RWPE1 (cell line): ENCODE data around the gene COX8A.
A peak's percentile ranks its signal among the peaks of the same experiment; 100 is the strongest.

ENCODE experiments used
- CTCF ChIA-PET: fragments of 350-600 bp; sonication (Branson Sonifier 250); formaldehyde crosslinking; extraction: SDS; loops from one replicate; lab custom pipeline; 2021; lab: Yijun Ruan, JAX
- POLR2A ChIA-PET: fragments of 400-600 bp; formaldehyde crosslinking; extraction: SDS; loops from one replicate; lab custom pipeline; 2020; ENCODE audit warnings: antibody characterized with exemption; ENCODE audit not compliant: low non-redundant PET; lab: Yijun Ruan, JAX
- DNase-seq: peaks from one replicate; pipeline ENCODE4 v3.0.0; 2012; ENCODE audit warnings: low spot score
- H3K27ac ChIP-seq: fragments of 450-650 bp; 2 replicates; pipeline ENCODE4 v1.5.1; 2017
- TF ChIP-seq, protein P1 (sequence below): fragments of 450-650 bp; conservative IDR thresholded peaks from 2 replicates; pipeline ENCODE4 v1.5.1; 2017; ENCODE audit warnings: low read depth, mild to moderate bottlenecking

Gene COX8A

DNA sequence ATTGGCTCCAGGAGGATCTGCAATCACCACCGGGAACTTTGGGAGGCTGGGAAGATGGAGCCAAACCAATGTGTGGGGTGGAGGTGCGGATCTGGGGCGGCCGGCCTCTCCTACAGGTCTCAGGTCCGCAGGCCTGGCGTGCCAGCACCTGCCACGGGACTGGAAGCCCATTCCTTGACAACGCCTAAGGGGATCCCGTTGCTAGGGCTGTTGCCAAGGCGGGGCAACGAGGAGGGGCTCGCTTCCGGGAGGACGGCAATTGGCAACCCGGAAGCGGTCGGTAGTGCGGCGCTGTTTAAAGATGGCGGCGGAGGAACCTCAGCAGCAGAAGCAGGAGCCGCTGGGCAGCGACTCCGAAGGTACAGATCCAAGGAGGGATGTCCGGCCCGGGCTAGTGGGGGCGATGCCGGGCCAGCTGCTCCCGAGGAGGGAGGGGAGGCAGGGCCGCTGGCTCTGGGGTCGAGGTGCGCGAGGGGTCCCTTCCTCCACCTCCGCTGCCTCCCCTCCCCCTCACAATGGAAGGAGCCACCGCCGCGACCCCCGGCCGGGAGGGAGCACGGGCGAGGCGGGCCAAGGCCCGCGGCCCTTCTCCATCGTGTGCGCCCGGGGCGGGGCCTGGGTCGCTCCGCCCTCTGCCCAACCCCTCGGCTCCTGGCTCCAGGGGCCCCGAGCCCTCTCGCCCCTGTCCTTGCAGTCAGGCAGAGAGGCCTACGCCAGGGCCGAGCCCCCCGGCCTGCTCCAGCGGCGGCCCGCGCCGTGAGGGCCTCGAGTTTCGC is 11.9 kb downstream of the COX8A start, which contains the start of gene OTUB1:
Gene OTUB1 (plus strand): TSS at position 283 of the 776 bp plus-strand sequence. CDS start 19 bp downstream, at position 302.
- ChIA-PET POLR2A (no interaction called here), CTCF (interaction anchor here (0.5 to 1.0 kb wide), 2 partner anchors 159 to 331 kb away, joined by 3 to 5 read pairs; no protein-coding TSS in a partner anchor)
- TF ChIP-seq, protein P1, sequence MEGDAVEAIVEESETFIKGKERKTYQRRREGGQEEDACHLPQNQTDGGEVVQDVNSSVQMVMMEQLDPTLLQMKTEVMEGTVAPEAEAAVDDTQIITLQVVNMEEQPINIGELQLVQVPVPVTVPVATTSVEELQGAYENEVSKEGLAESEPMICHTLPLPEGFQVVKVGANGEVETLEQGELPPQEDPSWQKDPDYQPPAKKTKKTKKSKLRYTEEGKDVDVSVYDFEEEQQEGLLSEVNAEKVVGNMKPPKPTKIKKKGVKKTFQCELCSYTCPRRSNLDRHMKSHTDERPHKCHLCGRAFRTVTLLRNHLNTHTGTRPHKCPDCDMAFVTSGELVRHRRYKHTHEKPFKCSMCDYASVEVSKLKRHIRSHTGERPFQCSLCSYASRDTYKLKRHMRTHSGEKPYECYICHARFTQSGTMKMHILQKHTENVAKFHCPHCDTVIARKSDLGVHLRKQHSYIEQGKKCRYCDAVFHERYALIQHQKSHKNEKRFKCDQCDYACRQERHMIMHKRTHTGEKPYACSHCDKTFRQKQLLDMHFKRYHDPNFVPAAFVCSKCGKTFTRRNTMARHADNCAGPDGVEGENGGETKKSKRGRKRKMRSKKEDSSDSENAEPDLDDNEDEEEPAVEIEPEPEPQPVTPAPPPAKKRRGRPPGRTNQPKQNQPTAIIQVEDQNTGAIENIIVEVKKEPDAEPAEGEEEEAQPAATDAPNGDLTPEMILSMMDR: no peak
- peak; percentile 96 for DNase-seq
- peak within 1 kb of the TSS; percentile 94 for H3K27ac ChIP-seq

DNA sequence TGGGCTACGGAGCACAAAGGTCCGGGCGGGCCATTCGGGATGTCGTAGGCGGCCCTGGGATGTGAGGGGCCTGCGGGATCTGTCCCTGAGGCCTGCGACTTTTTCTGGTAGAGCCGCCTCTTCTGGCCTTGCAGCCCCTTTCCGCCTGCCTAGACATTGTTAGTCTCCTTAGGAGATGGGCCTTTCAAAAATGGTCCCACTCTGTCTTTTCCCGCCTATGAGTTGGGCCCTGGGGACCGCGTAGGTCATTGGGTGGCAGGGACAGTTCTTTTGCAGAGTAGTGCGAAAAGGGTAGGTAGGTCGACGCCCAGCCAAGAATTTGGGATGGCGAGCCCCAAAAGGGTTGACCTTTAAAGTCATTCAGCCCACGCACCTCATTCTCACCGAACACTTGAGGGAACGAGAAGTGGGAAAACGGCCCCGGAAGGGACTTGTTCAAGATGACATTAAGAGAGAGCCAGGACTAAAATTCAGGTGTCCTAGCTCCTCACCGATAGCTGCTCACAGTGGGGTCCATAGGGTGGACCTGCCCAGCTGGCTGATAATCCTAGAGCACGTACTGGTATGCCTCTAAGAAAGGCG is 12.6 kb downstream of the COX8A start:
- TF ChIP-seq, protein P1: no peak
- POLR2A ChIA-PET: interaction anchor here (0.5 kb wide), 1 partner anchor 14 kb away, joined by 6 read pairs; no protein-coding TSS in a partner anchor
- CTCF ChIA-PET: interaction anchor here (0.5 to 1.6 kb wide), 2 partner anchors 13 to 332 kb away, joined by 5 read pairs; no protein-coding TSS in a partner anchor

DNA sequence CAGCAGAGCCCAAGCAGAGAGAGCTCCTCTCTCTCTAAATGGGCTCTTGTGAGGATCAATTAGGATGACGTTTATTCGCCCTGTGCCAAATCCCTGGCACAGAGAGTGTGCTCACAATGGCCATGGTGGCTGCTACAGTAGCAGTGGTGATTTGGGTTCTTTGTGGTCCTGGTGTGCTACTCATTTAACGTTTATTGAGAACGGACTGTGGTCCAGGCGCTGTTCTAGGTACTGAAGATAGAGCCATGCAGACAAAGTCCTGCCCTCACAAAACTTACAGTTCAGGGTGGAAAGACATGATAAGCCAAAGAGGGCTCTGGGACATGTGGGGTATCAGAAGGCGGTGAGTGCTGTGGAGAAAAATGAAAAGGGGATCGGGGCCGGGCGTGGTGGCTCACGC is 17.1 kb downstream of the COX8A start:
- DNase-seq: no peak
- H3K27ac ChIP-seq: peak overlapping the region; percentile 28
- ChIA-PET POLR2A (no interaction called here), CTCF (no interaction called here)
- TF ChIP-seq, protein P1: no peak

More for the DNA sequence above, 12.6 kb downstream of the COX8A start:
- no peak for DNase-seq
- H3K27ac ChIP-seq: peak overlapping the region; percentile 94

DNA sequence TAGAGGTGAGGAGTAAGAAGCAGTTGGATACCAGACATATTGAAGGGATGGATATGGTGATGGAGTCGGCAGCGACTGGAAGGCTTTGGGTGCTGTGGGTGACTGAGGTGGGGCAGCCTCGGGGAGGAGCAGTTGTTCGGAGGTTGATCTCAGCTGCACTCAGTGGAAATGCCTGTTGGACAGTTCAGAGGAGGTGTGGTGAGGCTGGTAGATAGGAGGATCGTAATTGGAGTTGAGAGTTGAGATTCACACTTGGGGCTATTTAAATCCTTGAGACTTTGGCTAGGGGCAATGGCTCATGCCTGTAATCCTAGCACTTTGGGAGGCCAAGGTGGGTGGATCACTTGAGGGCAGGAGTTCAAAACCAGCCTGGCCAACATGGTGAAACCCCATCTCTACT is 18.7 kb downstream of the COX8A start:
- POLR2A ChIA-PET: no interaction called here
- DNase-seq: no peak
- TF ChIP-seq, protein P1: no peak
- H3K27ac ChIP-seq: peak overlapping the region; percentile 85
- CTCF ChIA-PET: no interaction called here

DNA sequence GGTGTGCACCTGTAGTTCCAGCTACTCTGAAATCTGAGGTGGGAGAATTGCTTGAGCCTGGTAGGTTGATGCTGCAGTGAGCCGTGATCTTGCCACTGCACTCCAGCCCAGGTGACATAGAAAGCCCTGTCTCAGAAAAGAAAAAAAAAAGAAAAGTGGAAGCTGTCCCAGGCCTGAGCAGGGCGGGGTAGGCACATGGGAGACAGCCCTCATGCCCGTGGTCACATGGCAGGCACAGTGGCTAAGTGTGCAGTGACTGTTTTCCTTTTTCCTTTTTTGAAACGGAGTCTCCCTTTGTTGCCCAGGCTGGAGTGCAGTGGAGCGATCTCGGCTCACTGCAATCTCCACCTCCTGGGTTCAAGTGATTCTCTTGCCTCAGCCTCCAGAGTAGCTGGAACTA is 19.6 kb downstream of the COX8A start:
- POLR2A ChIA-PET: no interaction called here
- DNase-seq: no peak
- TF ChIP-seq, protein P1: no peak
- peak overlapping the region; percentile 85 for H3K27ac ChIP-seq
- CTCF ChIA-PET: interaction anchor here (0.6 kb wide), 1 partner anchor 353 kb away, joined by 5 read pairs; no protein-coding TSS in a partner anchor

DNA sequence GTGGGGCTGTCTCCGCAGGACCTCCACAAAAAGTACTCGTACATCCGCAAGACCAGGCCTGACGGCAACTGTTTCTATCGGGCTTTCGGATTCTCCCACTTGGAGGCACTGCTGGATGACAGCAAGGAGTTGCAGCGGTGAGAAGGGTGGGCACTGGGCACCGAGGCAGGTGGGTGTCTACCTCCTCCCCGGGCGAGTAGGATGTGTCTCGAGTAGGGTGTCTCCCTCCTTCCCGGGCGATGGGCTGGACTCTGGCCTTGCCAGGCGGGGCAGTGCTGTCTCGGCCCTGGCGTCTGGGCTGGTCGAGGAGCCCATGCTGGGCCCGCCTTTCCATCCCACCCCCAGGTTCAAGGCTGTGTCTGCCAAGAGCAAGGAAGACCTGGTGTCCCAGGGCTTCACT is 22.1 kb downstream of the COX8A start:
- TF ChIP-seq, protein P1: no peak
- ChIA-PET CTCF (no interaction called here), POLR2A (no interaction called here)
- no peak for DNase-seq
- peak overlapping the region; percentile 85 for H3K27ac ChIP-seq
